Dedifferentiated amniotic fluid mesenchymal stem cell (primary cell): ENCODE measurements around the gene ATP5PB.

Experiments
- DNase-seq: peaks from one replicate; pipeline ENCODE4 v3.0.0-alpha.2; 2016; ENCODE audit errors: extremely low spot score

Gene ATP5PB

GRCh38 chr1:111446967-111447892, 2.0 kb upstream of the ATP5PB start:
- no peak for DNase-seq

GRCh38 chr1:111448482-111448917, 764 bp upstream of the ATP5PB start:
- no peak for DNase-seq

GRCh38 chr1:111449703-111450017, 396 bp downstream of the ATP5PB start:
- no peak for DNase-seq

GRCh38 chr1:111450185-111450584, 921 bp downstream of the ATP5PB start:
- DNase-seq = no peak

- no peak for DNase-seq
These were observed 3.3 kb downstream of the ATP5PB start for GRCh38 chr1:111452581-111452980.

GRCh38 chr1:111453706-111454105, 4.4 kb downstream of the ATP5PB start:
- DNase-seq = no peak

- DNase-seq = no peak
These were observed 5.8 kb downstream of the ATP5PB start for GRCh38 chr1:111454859-111455641.

GRCh38 chr1:111455642-111456031, 6.4 kb downstream of the ATP5PB start:
- DNase-seq = no peak

GRCh38 chr1:111461765-111462164, 12.5 kb downstream of the ATP5PB start:
- no peak for DNase-seq

- no peak for DNase-seq
These were observed 13.2 kb downstream of the ATP5PB start for GRCh38 chr1:111462370-111463028.

- DNase-seq = no peak
These were observed 13.9 kb downstream of the ATP5PB start for GRCh38 chr1:111463029-111463683.

- no peak for DNase-seq
These were observed 16.5 kb downstream of the ATP5PB start for GRCh38 chr1:111465754-111466153.

GRCh38 chr1:111466480-111466879, 17.2 kb downstream of the ATP5PB start:
- no peak for DNase-seq

- DNase-seq = no peak
These were observed 18.8 kb downstream of the ATP5PB start for GRCh38 chr1:111467865-111468716.

GRCh38 chr1:111468717-111469100, 19.4 kb downstream of the ATP5PB start:
- no peak for DNase-seq

- DNase-seq = no peak
These were observed 20.3 kb downstream of the ATP5PB start for GRCh38 chr1:111469539-111469938.

GRCh38 chr1:111470596-111470995, 21.3 kb downstream of the ATP5PB start:
- no peak for DNase-seq

- no peak for DNase-seq
These were observed 21.7 kb downstream of the ATP5PB start for GRCh38 chr1:111471012-111471411.

GRCh38 chr1:111471538-111471937, 22.3 kb downstream of the ATP5PB start:
- DNase-seq = no peak

- DNase-seq = no peak
These were observed 24.8 kb downstream of the ATP5PB start for GRCh38 chr1:111474106-111474505.

GRCh38 chr1:111474521-111474920, 25.3 kb downstream of the ATP5PB start:
- DNase-seq = no peak
